GM23338 (cell line): ENCODE results near the gene SART1. TPM values are rescaled to one million over a fixed set of nuclear protein-coding genes. Genes with fewer than 3 reads are reported as not detected.

ENCODE experiments used
- ATAC-seq: fragments of 200-7000 bp; cut with Tn5 transposase; 3 replicates; pipeline ENCODE4 v1.9.1; 2020
- DNase-seq: peaks from one replicate; pipeline ENCODE4 v3.0.0-alpha.2; 2015; ENCODE audit warnings: low spot score
- H2AFZ ChIP-seq: fragments of 200-600 bp; sonication (generic); 2 replicates; pipeline ENCODE4 v1.8.0; 2016; ENCODE audit warnings: antibody characterized with exemption, mild to moderate bottlenecking, moderate library complexity
- H3F3A ChIP-seq: fragments of 200-600 bp; sonication (generic); replicated peaks from 2 replicates; pipeline ENCODE4 v1.8.0; 2017; ENCODE audit warnings: antibody characterized with exemption, mixed run types, low read depth
- H3K27ac ChIP-seq: fragments of 200-600 bp; sonication (generic); 2 replicates; pipeline ENCODE4 v1.6.1; 2016; ENCODE audit warnings: low read depth
- H3K27me3 ChIP-seq: fragments of 200-600 bp; sonication (generic); 2 replicates; pipeline ENCODE4 v1.8.0; 2016; ENCODE audit warnings: mild to moderate bottlenecking, mixed run types, moderate library complexity; ENCODE audit not compliant: insufficient read depth
- H3K36me3 ChIP-seq: fragments of 200-600 bp; sonication (generic); 2 replicates; pipeline ENCODE4 v1.8.0; 2016; ENCODE audit warnings: mild to moderate bottlenecking; ENCODE audit not compliant: insufficient read depth
- H3K4me1 ChIP-seq: fragments of 200-600 bp; sonication (generic); 2 replicates; pipeline ENCODE4 v1.8.0; 2016; ENCODE audit warnings: mild to moderate bottlenecking, moderate library complexity; ENCODE audit not compliant: insufficient read depth
- H3K4me2 ChIP-seq: fragments of 200-600 bp; sonication (generic); 2 replicates; pipeline ENCODE4 v1.7.1; 2017; ENCODE audit warnings: mixed run types
- H3K4me3 ChIP-seq: fragments of 200-600 bp; sonication (generic); 2 replicates; pipeline ENCODE4 v1.6.1; 2016; ENCODE audit warnings: mixed run types
- H3K79me2 ChIP-seq: fragments of 200-600 bp; sonication (generic); replicated peaks from 2 replicates; pipeline ENCODE4 v1.8.0; 2017; ENCODE audit warnings: mild to moderate bottlenecking; ENCODE audit not compliant: insufficient read depth
- H3K9me2 ChIP-seq: fragments of 200-600 bp; sonication (generic); 2 replicates; pipeline ENCODE4 v1.8.0; 2017; ENCODE audit not compliant: insufficient read depth
- H4K20me1 ChIP-seq: fragments of 200-600 bp; sonication (generic); replicated peaks from 2 replicates; pipeline ENCODE4 v1.8.0; 2017; ENCODE audit warnings: mild to moderate bottlenecking; ENCODE audit not compliant: insufficient read depth
- H3K27ac Mint-ChIP-seq: 2 replicates; pipeline ENCODE4 v1.8.0; 2020; ENCODE audit warnings: inconsistent platforms, mild to moderate bottlenecking, moderate library complexity, mixed read lengths
- H3K27me3 Mint-ChIP-seq: 3 replicates; pipeline ENCODE4 v1.8.0; 2022; ENCODE audit warnings: low read depth, mild to moderate bottlenecking, moderate library complexity, mixed read lengths, inconsistent platforms; ENCODE audit not compliant: insufficient read depth, poor library complexity
- H3K36me3 Mint-ChIP-seq: 3 replicates; pipeline ENCODE4 v1.8.0; 2021; ENCODE audit warnings: low read depth, mild to moderate bottlenecking, inconsistent platforms, moderate library complexity, mixed read lengths
- H3K4me1 Mint-ChIP-seq: 3 replicates; pipeline ENCODE4 v1.8.0; 2020; ENCODE audit warnings: mild to moderate bottlenecking, inconsistent platforms, mixed read lengths
- H3K4me3 Mint-ChIP-seq: 3 replicates; pipeline ENCODE4 v1.8.0; 2021; ENCODE audit warnings: moderate library complexity, mild to moderate bottlenecking, inconsistent platforms, mixed read lengths
- H3K9me3 Mint-ChIP-seq: 3 replicates; pipeline ENCODE4 v1.8.0; 2020; ENCODE audit warnings: moderate library complexity, mild to moderate bottlenecking, inconsistent platforms, mixed read lengths
- CREB1 ChIP-seq: fragments of 250-450 bp; sonication (Bioruptor Pico); IDR thresholded peaks from 2 replicates; pipeline ENCODE4 v1.5.0; 2020; ENCODE audit warnings: low read depth, mild to moderate bottlenecking, moderate library complexity
- CTCF ChIP-seq, 2 experiments: fragments of 200-600 bp in 1 of 2; sonication (generic) in 1 of 2; conservative IDR thresholded peaks; 2 replicates each; pipeline versions ENCODE4 v1.5.1 to v1.6.1; 2016 to 2017; ENCODE audit warnings: antibody characterized with exemption in 2 of 2, low read depth in 2 of 2, mild to moderate bottlenecking in 2 of 2, moderate library complexity in 1 of 2
- ETS1 ChIP-seq: IDR thresholded peaks from 2 replicates; pipeline ENCODE4 v1.6.1; 2016; ENCODE audit warnings: antibody characterized with exemption
- EZH2 ChIP-seq: fragments of 200-600 bp; sonication (generic); IDR thresholded peaks from one replicate; pipeline ENCODE4 v1.8.0; 2017; ENCODE audit warnings: antibody characterized with exemption, mild to moderate bottlenecking, low read depth; ENCODE audit not compliant: unreplicated experiment
- EZH2phosphoT487 ChIP-seq: fragments of 200-600 bp; sonication (generic); IDR thresholded peaks from one replicate; pipeline ENCODE4 v1.8.1; 2018; ENCODE audit warnings: antibody characterized with exemption; ENCODE audit not compliant: unreplicated experiment
- JUNB ChIP-seq: IDR thresholded peaks from one replicate; pipeline ENCODE4 v1.6.1; 2016; ENCODE audit warnings: antibody characterized with exemption; ENCODE audit not compliant: unreplicated experiment
- NANOG ChIP-seq: IDR thresholded peaks from 2 replicates; pipeline ENCODE4 v1.6.1; 2016; ENCODE audit warnings: antibody characterized with exemption, borderline replicate concordance
- POLR2AphosphoS5 ChIP-seq: IDR thresholded peaks from 2 replicates; pipeline ENCODE4 v1.6.1; 2016; ENCODE audit warnings: antibody characterized with exemption, low read depth
- REST ChIP-seq: IDR thresholded peaks from one replicate; pipeline ENCODE4 v1.6.1; 2018; ENCODE audit warnings: antibody characterized with exemption; ENCODE audit not compliant: unreplicated experiment
- STAT1 ChIP-seq: IDR thresholded peaks from one replicate; pipeline ENCODE4 v1.6.1; 2016; ENCODE audit warnings: antibody characterized with exemption; ENCODE audit not compliant: unreplicated experiment
- ZNF114 ChIP-seq: fragments of 250-450 bp; sonication (Bioruptor Pico); IDR thresholded peaks from 2 replicates; pipeline ENCODE4 v1.5.0; 2020; ENCODE audit warnings: mild to moderate bottlenecking, moderate library complexity
- ZNF331 ChIP-seq: fragments of 250-450 bp; sonication (Bioruptor Pico); IDR thresholded peaks from 2 replicates; pipeline ENCODE4 v1.5.0; 2020; ENCODE audit warnings: low read depth, mild to moderate bottlenecking, moderate library complexity
- ZNF462 ChIP-seq: fragments of 250-450 bp; sonication (Bioruptor Pico); IDR thresholded peaks from 2 replicates; pipeline ENCODE4 v1.5.0; 2020; ENCODE audit warnings: mild to moderate bottlenecking, moderate library complexity
- polyA plus RNA-seq: library from polyadenylated mRNA; unstranded; fragments of >200 nt; fragmentation: Nextera tagmentation; extraction: Ambion mirVana; gene quantifications from 2 replicates; pipeline ENCODE4 v1.2.1, GENCODE V29; 2016
- total RNA-seq: library from RNA; depleted of rRNA; stranded (reverse); fragments of >200 nt; shearing (Covaris generic); gene quantifications from 2 replicates; pipeline ENCODE4 v1.2.3, GENCODE V29; 2014

SART1 gene
- total and polyA plus RNA-seq, 2 experiments from 2014 or later, result 43.9 to 91.0 TPM

- TF ChIP-seq JUNB (no peak), EZH2 (no peak), NANOG (no peak), ZNF462 (CRISPR knock-in tag) (no peak), CREB1 (CRISPR knock-in tag) (no peak), CTCF (conservative IDR thresholded peaks at IDR 0.05; ENCODE audit: low read depth in 2 of 2) (no peak), STAT1 (no peak), ZNF114 (CRISPR knock-in tag) (no peak), REST (no peak), ETS1 (no peak), EZH2phosphoT487 (no peak), ZNF331 (CRISPR knock-in tag) (no peak), POLR2AphosphoS5 (no peak)
- DNase-seq (no peak), ATAC-seq (no peak)
- H3K4me1 Mint-ChIP-seq, result peaks cover 6% of the 10 kb centered on the region; the same call in 2 of the 3 replicates
- no peak overlapping the region for H3K27ac ChIP-seq
- no peaks in the 10 kb centered on the region; the same call in 2 of the 3 replicates for H3K9me3 Mint-ChIP-seq
- H4K20me1 ChIP-seq, result no peaks in the 10 kb centered on the region; the same call in 1 of the 2 replicates
- no peaks in the 10 kb centered on the region for H3K36me3 ChIP-seq
- no peak overlapping the region for H3K4me3 ChIP-seq
- no peaks in the 10 kb centered on the region for H3K4me1 ChIP-seq
- H3K79me2 ChIP-seq, result no peaks in the 10 kb centered on the region
- peaks cover 23% of the 10 kb centered on the region for H3K27me3 Mint-ChIP-seq
- no peaks in the 10 kb centered on the region for H3F3A ChIP-seq
- H2AFZ ChIP-seq, result no peak overlapping the region
- H3K27me3 ChIP-seq, result no peaks in the 10 kb centered on the region
- no peaks in the 10 kb centered on the region for H3K9me2 ChIP-seq
- H3K4me3 Mint-ChIP-seq, result no peak overlapping the region
- H3K36me3 Mint-ChIP-seq, result peaks cover 42% of the 10 kb centered on the region
- H3K4me2 ChIP-seq, result no peak overlapping the region
- no peak overlapping the region for H3K27ac Mint-ChIP-seq
These were observed 16.3 kb downstream of the SART1 start for GRCh38 chr11:65977621-65978390.
